Activated CD4-positive, CD25-positive, alpha-beta regulatory T cell treated with anti-CD3 and anti-CD28 coated beads, Interleukin-2, amount 50 U/mL, for 16 hours (primary cell): ENCODE results near the gene PRX.
"Not testable (repeated sequence)": the region's sequence is repeated elsewhere in the genome, so short reads cannot be mapped to it uniquely, and the experiment has no call there.

Experiments used
- DNase-seq: peaks from one replicate; pipeline ENCODE4 v3.0.0-alpha.2; 2020; ENCODE audit warnings: low read depth, low spot score

PRX gene

DNA sequence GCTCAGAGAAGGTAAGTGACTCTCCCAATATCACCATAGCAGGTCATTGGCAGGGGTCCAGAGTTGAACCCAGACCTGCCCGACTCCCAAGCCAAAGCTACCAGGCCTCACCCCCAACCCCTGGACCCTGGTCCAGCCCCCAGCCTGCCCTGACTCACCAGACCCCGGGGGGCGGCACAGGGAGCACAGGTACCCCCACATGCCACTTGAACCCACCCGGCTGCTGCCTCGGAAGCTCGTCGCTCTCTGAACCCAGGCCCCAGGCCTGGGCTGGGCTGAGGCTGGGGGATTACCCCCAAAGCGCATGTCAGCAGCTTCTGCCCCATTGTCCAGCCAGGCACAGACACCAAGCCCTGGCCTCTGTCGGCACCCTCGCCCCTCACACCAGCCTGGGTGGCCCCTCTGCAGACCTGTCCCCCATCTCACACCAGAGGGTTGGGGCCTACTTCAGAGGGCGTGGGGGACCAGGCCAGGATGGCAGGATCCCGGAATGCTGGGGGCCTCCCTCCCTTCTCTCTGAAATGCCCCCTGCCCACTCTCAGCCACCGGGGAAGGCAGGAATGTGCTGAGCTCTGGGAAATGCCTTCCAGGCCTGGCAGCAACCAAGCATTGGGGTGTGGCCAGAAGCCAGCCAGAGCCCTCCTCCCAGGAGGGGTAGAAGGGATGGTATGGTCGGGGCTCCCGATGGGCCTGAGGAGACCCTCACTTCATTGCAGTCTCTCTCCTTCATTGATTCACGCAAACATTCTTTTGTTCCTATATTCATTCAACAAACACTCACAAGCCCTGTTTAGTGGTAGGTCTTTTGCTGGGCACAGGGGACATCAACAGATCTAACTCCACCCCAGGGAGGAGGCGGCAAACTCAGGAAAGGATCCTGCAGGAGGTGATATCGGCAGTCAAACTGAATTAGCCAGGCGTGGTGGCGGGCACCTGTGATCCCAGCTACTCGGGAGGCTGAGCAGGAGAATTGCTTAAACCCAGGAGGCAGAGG, 1.7 kb upstream of the PRX start:
- no peak for DNase-seq

DNA sequence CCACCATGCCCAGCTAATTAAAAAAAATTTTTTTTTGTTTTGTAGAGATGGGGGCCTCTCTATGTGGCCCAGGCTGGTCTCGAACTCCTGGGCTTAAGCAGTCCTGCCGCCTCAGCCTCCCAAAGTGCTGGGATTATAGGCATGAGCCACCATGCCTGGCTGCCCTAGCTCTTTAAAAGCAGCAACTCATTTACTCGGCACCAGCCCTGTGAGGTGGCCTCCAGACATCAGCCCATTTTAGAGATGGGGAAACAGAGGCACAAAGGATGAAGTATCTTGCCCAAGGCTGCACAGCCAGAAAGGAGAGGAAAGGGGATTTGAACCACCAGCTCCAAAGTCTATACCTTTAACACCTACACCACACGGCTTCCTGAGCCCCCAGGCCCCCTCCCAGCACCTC, 312 bp downstream of the PRX start:
- no peak for DNase-seq

GRCh38 chr19:40411958-40412499, 1.1 kb downstream of the PRX start:
- no peak for DNase-seq

DNA sequence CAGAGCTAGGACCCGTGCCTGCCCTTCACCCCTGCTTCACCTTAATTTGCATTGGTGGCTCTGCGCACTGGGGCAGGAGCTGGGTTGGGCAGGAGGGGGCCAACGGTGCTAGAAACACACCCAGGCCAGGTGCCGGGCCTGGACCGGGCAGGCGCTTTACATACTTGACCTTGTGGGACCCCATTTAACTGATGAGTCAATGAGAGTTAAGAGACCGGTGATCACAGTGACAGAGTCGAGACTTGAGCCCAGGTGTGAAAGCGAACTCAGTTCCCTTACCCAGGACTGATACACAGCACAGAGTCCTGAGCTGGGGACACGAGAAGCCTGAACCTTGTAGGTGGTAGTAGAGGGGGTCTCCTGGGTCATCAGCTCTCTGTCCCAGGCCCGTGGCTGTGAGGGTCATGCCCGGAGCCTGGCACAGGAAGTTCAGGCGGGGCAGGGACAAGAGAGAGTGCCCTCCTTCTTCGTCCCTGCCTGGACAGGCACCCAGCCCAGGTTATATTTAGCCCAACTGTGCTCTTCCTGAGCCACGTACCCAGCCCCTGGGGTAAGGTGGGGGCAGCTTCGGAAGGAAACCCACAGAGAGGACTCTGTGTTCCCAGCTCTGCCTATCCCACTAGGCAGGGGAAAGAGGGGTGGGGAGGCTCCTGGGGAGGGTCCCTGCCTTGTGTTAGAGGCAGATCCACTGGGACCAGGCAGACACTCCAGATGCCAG, 1.9 kb downstream of the PRX start:
- DNase-seq = no peak

GRCh38 chr19:40410030-40410389, 3.2 kb downstream of the PRX start:
- DNase-seq = no peak

DNA sequence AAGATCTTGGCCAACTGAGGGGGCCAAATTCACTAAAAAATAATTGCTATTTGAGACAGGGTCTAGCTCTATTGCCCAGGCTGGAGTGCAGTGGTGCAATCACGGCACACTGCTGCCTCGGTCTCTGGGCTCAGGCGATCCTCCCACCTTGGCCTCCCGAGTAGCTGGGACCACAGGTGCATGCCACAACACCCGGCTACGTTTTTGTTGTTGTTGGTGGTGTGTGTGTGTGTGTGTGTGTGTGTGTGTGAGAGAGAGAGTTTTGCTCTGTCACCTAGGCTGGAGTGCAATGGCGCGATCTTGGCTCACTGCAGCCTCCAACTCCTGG, 4.6 kb downstream of the PRX start:
- not testable (repeated sequence) for DNase-seq

GRCh38 chr19:40407714-40408597, 5.2 kb downstream of the PRX start:
- no peak for DNase-seq

DNA sequence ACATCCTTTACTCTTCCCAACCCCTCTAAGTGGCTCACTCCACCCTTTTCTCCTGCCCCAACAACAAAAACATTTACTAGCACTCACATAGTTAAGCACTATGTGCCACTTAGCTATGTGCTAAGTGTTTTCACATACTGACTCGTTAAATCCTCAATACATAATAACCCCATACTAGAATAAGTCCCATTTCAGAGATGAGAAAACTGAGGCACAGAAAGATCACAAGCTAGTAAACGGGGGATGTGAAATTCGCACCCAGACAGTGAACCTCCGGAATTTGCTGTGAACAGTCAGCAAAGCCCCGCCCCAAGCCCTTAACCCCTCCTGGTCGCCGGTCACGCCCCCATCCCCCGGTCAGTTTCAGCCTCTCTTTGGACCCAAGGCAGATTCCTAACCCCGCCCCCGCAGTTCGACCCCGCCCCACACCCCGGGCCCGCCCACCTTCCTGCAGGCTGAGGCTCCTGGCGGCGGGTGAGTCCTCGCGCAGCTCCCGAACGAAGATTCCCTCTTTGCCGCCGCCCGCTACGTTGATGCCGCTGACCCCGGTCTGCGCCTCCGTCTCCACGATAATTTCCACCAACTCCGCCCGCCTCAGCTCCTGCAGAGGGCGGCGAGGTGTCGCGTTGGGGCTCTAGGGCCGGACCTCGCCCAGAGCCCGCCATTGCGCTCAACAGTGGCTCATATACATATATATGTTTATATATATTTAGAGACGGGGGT, 9.8 kb downstream of the PRX start:
- peak; percentile 47 for DNase-seq

- no peak for DNase-seq
Measured at GRCh38 chr19:40400559-40400958, 12.6 kb downstream of the PRX start.

- peak; percentile 16 for DNase-seq
Measured at GRCh38 chr19:40398417-40399131, 14.6 kb downstream of the PRX start.

DNA sequence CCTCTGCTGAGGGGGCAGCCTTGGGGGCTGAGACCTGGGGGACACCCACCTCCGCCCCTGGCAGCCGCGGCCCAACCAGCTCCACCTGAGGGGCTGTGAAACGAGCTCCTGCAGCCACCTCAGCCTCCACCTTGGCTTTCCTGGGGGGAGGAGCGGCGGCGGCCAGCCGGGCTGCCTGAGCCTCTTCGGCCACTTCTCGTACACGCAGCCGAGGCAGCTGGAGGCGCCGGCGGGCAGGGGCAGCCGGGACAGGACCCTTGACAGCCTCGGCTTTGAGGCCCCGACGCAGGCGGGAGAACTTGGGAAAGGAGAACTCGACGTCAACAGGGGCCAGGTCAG, 15.6 kb downstream of the PRX start:
- no peak for DNase-seq

DNA sequence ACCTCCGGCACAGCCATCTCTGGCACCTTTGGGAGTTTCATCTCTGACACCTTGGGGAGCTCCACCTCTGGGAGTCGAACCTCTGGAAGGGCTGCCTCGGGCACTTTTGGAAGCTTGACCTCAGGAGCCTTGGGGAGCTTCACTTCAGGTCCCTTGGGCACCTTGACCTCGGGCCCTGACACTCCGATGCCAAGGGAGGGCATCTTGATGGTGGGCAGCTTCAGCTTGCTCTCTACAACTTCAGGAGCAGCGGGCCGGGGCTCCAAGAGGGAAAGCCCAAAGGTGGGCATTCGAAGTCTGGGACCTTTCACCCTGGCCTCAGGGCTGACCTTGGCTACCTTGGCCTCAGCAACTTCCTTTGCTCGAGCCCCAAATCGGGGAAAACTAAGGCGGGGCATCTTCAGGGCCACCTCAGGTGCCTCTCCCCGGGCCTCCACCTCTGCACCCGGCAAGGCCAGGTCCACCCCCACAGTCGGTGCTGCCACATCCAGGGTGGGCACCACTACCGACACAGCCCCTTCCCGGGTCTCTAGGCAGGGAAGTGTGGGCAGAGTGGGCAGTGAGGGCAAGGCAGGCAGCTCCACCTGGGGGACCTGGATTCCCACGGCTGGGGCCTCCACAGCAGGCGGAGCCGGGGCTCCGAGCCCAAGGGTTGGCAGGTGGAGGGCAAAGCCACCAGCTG, 16.2 kb downstream of the PRX start:
- no peak for DNase-seq

- DNase-seq = no peak
Measured at GRCh38 chr19:40395956-40396355, 17.2 kb downstream of the PRX start.

GRCh38 chr19:40394816-40395210, 18.4 kb downstream of the PRX start:
- no peak for DNase-seq

GRCh38 chr19:40393894-40394815, 19.0 kb downstream of the PRX start:
- no peak for DNase-seq

DNA sequence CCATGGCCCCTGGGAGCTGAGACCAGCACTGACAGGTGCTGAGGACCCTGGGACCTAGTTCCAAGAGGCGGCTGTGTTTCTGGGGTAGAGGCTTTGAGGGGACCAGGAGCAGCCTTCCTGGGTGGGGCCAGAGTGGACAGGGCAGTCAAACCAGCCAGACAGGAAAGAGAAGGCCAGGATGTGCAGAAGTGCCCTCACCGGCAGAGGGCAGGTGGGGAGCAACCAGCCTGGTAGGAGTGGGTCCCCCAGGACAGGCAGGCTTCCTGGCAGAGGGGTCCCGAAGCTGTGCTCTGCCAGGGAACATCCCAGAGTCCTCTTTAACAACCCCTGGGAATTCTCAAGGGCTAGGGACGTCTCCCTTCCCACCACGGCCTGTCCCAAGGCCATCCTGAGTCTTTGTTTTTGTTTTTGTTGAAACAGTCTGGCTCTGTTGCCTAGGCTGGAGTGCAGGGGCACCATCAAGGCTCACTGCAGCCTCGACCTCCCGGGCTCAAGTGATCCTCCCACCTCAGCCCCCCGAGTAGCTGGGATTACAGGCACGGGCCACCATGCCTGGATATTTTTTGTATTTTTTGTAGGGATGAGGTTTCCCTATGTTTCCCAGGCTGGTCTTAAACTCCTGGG, 20.2 kb downstream of the PRX start:
- no peak for DNase-seq

DNA sequence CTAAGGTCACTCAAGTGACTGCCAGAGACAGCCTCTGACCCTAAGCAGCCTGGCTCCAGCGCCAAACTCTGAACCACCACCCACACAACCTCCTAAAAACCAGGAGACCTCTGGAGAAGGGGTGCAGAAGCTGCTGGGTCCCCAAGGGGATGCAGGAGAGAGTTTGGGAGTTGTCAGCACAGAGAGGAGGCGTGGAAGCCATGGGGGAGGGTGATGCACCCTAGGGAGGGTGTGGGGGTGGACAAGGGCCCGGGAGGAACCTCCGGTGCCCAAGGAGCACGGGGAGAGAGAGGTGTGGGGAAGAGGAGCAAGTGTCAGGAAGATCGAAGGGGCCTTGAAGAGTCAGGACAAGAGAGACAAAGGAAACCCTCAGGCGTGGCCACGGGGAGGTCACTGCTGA, 21.1 kb downstream of the PRX start:
- DNase-seq = no peak

- no peak for DNase-seq
Measured at GRCh38 chr19:40390084-40390742, 23.0 kb downstream of the PRX start, which contains the start of gene HIPK4. Gene HIPK4, minus strand, starts transcription at chr19:40390181. Its CDS starts 279 bp downstream, at chr19:40389902.
